ENCODE data around the gene AQP6.

The AQP6 gene

DNA sequence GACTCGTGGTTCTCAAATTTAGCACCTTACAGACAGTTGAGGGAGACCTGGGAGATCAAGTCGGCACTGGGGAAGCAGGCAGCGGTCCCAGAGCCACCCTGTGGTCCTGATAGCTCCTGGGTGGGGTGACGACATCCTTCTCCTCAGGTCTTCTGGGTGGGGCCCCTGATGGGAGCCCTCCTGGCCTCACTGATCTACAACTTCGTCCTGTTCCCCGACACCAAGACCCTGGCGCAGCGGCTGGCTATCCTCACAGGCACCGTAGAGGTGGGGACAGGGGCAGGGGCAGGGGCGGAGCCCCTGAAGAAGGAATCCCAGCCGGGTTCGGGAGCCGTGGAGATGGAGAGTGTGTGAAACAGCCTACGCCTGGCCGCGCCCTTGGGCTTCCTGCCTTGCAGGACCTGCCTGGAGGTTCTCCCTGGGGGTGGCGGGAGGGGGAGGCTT is 2.6 kb downstream of the AQP6 start:
- TF ChIP-seq POLR2AphosphoS5 (IDR thresholded peaks at IDR 0.05; ENCODE audit: low read depth, low read length) (no peak), SIN3A (IDR thresholded peaks at IDR 0.05; ENCODE audit: borderline replicate concordance, insufficient read depth, low read length) (no peak), TAF1 (IDR thresholded peaks at IDR 0.05; ENCODE audit: borderline replicate concordance, insufficient read depth, low read length) (no peak), FOXP2 (optimal IDR thresholded peaks at IDR 0.05; ENCODE audit: borderline replicate concordance, extremely low read depth, extremely low read length, insufficient read depth) (no peak)
- TF ChIP-seq, protein P1, sequence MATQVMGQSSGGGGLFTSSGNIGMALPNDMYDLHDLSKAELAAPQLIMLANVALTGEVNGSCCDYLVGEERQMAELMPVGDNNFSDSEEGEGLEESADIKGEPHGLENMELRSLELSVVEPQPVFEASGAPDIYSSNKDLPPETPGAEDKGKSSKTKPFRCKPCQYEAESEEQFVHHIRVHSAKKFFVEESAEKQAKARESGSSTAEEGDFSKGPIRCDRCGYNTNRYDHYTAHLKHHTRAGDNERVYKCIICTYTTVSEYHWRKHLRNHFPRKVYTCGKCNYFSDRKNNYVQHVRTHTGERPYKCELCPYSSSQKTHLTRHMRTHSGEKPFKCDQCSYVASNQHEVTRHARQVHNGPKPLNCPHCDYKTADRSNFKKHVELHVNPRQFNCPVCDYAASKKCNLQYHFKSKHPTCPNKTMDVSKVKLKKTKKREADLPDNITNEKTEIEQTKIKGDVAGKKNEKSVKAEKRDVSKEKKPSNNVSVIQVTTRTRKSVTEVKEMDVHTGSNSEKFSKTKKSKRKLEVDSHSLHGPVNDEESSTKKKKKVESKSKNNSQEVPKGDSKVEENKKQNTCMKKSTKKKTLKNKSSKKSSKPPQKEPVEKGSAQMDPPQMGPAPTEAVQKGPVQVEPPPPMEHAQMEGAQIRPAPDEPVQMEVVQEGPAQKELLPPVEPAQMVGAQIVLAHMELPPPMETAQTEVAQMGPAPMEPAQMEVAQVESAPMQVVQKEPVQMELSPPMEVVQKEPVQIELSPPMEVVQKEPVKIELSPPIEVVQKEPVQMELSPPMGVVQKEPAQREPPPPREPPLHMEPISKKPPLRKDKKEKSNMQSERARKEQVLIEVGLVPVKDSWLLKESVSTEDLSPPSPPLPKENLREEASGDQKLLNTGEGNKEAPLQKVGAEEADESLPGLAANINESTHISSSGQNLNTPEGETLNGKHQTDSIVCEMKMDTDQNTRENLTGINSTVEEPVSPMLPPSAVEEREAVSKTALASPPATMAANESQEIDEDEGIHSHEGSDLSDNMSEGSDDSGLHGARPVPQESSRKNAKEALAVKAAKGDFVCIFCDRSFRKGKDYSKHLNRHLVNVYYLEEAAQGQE (IDR thresholded peaks at IDR 0.05; ENCODE audit: insufficient read depth in 1 of 2, low read depth in 2 of 2, low read length in 2 of 2), result no peak

DNA sequence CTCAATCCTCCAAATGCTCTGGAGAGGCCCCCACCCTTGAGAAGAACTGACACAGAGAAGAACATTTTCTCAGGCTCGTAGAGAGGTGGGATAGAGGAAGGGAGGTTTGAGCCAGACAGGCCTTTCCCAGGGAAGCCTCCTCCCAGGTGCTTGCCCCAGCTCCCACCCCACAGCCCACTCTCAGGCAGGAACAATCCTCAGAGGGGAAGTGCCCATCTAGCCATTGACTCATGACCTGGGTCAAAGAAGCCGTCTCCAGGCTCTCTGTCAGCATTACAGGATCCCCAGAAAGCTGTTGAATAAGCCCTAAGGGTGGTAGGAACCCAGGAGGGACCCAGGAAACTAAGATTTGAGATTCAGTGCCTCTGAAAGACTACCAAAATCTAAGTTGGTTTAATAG is 3.8 kb downstream of the AQP6 start:
- TF ChIP-seq, protein P1 (IDR thresholded peaks at IDR 0.05; ENCODE audit: insufficient read depth in 1 of 2, low read depth in 2 of 2, low read length in 2 of 2), result no peak
- no peak for TF ChIP-seq TAF1 (IDR thresholded peaks at IDR 0.05; ENCODE audit: borderline replicate concordance, insufficient read depth, low read length)
- no peak for TF ChIP-seq FOXP2 (optimal IDR thresholded peaks at IDR 0.05; ENCODE audit: borderline replicate concordance, extremely low read depth, extremely low read length, insufficient read depth)
- TF ChIP-seq POLR2AphosphoS5 (IDR thresholded peaks at IDR 0.05; ENCODE audit: low read depth, low read length), result no peak
- no peak for TF ChIP-seq SIN3A (IDR thresholded peaks at IDR 0.05; ENCODE audit: borderline replicate concordance, insufficient read depth, low read length)

DNA sequence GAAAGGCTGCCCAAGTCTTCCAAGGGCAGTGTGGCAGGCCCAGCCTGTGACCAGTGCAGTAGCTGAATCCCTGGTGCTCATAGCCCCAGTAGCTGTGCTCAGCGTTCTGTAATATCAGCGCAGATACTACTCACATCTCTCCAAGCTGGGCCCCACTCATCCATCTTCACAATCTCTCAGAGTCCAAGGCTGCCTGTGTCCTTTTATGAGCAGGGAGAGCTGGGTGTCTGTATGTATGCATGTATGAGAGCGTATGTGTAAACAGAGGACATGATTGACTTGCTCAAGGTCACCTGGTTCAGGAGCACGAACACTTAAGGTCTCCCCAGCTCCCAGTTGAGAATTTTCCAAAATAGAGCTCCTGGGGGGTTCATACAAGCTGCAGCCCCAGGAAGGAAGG is 5.4 kb downstream of the AQP6 start:
- TF ChIP-seq, protein P1 (IDR thresholded peaks at IDR 0.05; ENCODE audit: insufficient read depth in 1 of 2, low read depth in 2 of 2, low read length in 2 of 2), result no peak
- TF ChIP-seq SIN3A (IDR thresholded peaks at IDR 0.05; ENCODE audit: borderline replicate concordance, insufficient read depth, low read length) (no peak), FOXP2 (optimal IDR thresholded peaks at IDR 0.05; ENCODE audit: borderline replicate concordance, extremely low read depth, extremely low read length, insufficient read depth) (no peak), POLR2AphosphoS5 (IDR thresholded peaks at IDR 0.05; ENCODE audit: low read depth, low read length) (no peak), TAF1 (IDR thresholded peaks at IDR 0.05; ENCODE audit: borderline replicate concordance, insufficient read depth, low read length) (no peak)

DNA sequence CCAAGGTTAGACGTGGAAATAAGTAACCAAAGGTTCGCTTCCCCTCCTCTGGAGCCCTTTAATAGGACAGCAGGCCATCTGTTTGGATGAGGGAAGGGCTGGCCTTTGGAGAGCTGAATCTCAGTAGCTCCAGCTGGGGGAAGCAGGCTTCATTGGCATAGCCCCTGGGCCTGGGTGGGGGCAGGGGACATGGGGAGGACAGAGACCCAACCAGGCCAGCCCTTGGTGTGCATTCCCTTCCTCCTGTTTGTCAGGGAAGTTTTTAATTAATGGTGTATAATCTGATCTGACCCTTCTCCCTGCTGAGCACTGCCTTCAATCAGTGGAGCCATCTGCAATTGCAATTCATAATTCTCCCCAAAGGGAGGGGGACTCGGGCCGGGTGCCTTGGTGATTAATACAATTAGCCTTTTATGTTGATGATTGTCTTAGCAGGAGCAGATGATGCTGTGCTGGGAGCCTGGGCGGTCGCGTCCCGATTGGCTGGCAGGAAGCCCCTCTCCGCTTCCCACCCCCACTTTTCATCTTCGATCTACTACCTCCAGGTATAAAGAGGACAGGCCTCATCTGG is 6.4 kb downstream of the AQP6 start:
- TF ChIP-seq FOXP2 (optimal IDR thresholded peaks at IDR 0.05; ENCODE audit: borderline replicate concordance, extremely low read depth, extremely low read length, insufficient read depth) (no peak), TAF1 (IDR thresholded peaks at IDR 0.05; ENCODE audit: borderline replicate concordance, insufficient read depth, low read length) (no peak), SIN3A (IDR thresholded peaks at IDR 0.05; ENCODE audit: borderline replicate concordance, insufficient read depth, low read length) (no peak), POLR2AphosphoS5 (IDR thresholded peaks at IDR 0.05; ENCODE audit: low read depth, low read length) (no peak)
- TF ChIP-seq, protein P1 (IDR thresholded peaks at IDR 0.05; ENCODE audit: insufficient read depth in 1 of 2, low read depth in 2 of 2, low read length in 2 of 2), result no peak
